GM19035 (cell line): ENCODE measurements around the gene CXCR3.

Experiments used
- ATAC-seq: cut with Tn5 transposase; IDR thresholded peaks from one replicate; pipeline ENCODE4 v1.9.1; 2021; ENCODE audit not compliant: unreplicated experiment

CXCR3 gene

DNA sequence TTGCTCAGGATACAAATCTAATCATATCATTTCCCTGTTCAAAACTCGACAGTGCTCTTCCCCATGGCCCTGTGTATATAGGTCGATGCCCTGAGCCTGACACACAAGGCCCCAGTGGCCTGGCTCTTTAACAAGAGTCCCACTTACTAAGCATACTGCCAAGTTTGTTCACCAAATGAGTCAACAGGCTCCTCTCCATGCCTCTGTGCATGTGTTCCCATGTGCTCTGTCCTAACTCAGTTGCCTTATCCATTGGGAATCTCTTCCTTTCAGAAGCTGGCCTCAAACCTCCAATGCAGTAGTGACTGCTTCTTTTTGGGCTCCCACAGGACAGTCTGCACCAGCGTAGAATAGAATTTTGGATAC lies 18.9 kb upstream of the CXCR3 start:
- ATAC-seq = no peak

DNA sequence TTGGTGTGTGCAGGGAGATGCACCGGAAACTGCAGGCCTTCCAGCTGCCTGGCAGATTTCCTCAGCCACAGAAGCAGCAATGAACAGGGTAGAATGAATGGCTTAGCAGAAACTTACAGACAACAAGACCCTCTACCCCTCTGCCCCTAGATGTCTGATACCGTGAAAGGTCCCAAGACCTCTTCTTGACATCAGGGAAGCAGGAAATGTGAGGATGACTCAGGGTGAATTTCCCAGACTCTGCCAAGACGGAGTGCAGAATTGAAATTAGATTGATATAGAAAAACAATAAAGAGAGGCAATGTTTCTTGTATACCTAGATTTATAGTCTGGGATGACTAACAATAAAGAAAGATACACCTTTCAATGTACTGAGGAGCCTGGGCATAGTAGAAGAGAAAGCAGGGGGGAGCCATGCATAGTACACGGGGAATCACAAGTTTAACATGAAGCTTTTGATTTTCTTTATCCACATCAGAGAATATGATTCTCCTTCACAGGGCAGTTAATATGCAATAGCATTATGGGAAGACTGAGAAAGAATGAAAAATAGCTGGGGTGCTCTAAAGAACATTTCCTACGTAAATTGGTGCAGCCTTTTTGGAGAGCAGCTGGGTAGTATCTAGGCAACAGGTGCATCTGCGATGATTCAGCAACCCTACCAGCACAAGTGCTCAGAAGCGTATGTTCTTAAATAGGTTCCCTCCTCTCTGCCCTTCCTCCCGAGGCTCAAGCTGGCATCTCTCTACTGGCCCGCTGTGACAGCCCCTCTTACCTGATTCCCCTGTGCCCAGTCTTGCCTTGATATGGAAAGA lies 18.3 kb upstream of the CXCR3 start:
- ATAC-seq = no peak

GRCh38 chrX:71634366-71634765 lies 16.1 kb upstream of the CXCR3 start:
- no peak for ATAC-seq

GRCh38 chrX:71632923-71633657 lies 14.8 kb upstream of the CXCR3 start:
- no peak for ATAC-seq

- ATAC-seq = peak; percentile 72
Observed at GRCh38 chrX:71629467-71629866, 11.2 kb upstream of the CXCR3 start.

GRCh38 chrX:71627588-71628404 lies 9.5 kb upstream of the CXCR3 start:
- no peak for ATAC-seq

- no peak for ATAC-seq
Observed at GRCh38 chrX:71626576-71626975, 8.3 kb upstream of the CXCR3 start.

DNA sequence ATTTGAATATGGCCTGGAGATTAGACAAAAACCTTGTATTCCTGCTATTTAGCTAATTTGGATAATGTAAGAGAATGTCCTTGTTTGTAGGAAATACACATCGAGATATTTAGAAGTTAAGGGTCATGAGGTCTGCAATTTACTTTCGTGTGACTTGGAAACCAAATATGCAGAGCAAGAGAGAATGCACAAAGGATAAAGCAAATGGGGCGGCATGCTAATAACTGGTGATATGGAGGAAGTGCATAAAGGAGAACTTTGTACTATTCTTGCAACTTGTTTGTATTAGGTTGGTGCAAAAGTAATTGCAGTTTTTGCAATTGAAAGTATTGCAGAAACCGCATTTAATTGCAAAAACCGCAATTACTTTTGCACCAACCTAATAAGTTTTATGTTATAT lies 7.2 kb upstream of the CXCR3 start:
- no peak for ATAC-seq

DNA sequence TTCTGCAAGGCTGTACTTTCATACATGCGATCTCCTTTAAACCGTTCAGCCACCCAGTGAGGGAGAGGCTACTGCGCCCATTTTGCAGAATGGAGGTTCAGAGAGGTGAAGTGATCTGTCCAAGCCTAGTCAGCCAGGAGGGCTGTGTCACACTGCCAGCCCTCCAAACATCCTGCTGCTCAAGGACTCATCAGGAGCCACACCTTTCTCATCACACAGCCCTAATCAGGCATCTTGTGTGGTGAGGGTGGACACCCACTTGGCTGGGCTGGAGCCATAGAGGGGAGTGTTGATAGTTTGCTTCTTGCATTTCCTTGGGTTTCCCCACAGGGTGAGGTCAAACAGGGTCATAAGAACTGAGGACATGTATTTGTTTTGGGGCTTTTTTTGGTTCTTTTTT lies 5.4 kb upstream of the CXCR3 start:
- peak; percentile 31 for ATAC-seq

DNA sequence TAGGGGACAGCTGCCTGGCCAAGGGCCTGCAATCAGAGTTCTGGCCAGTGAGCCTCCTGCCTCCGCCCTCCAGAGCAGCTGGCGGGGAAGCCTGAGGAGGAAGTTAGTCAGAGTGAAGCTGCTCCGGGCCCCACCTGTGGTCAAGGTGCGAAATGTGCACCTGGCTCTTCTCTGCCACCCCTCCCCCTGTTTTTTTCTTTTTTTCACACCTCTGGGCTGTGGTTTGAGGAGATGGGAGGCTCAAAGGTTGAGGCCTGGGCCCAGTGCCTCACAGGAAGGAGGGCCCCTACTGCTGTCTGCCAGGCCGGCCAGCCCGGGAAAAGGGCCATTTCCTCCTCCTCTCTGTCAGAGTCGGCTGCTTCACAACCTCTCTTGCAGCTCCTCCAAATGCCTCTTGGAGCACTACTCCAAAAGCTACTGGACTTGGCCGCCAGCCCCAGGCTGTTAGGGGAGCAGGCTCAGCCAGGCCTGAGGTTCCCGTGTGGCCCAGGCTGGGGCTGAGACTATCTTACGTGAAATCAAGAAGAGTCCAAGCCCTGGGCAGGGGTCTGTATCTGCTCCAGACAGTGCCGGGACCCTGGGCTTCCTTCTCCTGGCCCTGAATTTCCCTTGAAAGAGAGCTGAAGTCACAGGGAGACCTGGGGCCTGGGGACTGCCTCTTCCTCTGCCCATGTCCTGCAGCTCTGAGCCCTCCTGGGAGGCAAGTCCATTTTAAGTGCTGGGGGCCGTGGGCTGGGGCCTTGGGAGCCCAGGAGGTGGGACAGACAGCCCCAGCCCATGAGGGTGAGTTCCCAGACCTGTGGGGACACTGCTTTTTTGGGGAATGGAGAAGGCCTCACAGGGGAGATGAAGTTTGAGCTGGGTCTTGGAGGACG lies 4.5 kb upstream of the CXCR3 start:
- ATAC-seq = peak; percentile 73

DNA sequence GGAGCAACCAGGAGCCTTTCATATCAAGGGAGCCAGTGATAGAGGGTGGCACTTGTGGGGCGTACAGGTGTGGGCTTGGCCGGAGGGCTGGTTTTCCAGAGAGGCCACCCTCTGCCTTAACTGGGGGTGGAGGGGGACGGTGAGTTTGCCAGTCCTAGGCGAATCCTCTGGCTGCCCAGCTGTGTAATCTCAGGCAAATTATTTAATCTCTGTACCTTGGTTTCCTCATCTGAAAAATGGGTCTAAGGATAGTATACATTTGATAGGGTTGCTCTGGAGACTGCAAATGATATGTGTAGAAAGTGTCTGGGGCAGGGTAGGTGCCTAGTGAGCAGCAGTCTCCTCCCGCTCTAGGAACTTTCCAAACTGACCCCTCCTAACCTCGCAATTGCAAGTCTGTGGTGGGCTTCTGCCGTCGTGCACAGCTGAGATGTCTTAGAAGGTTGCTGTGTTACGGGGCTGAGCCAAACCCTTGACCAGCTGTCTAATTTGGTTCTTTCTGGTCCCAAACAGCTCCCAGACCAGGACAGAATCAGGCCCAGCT lies 3.8 kb upstream of the CXCR3 start:
- ATAC-seq = no peak

- no peak for ATAC-seq
Observed at GRCh38 chrX:71621603-71622002, 3.3 kb upstream of the CXCR3 start.

- no peak for ATAC-seq
Observed at GRCh38 chrX:71619986-71620385, 1.7 kb upstream of the CXCR3 start.

- no peak for ATAC-seq
Observed at GRCh38 chrX:71619193-71619592, 882 bp upstream of the CXCR3 start.

DNA sequence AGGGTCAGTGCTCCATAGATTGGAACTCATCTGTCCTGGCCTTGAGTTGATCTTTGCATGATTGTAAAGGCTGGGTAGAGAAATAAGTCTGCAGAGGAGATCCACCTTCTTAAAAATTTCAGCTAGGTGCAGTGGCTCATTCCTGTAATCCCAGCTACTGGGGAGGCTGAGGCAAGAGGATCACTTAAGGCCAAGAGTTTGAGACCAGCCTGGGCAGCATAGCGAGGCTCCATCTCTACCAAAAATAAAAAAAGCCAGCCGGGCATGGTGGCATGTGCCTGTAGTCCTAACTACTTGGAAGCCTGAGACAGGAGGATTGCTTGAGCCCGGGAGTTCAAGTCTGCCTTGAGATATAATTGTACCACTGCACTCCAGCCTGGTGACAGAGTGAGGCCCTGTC lies 476 bp upstream of the CXCR3 start:
- no peak for ATAC-seq

DNA sequence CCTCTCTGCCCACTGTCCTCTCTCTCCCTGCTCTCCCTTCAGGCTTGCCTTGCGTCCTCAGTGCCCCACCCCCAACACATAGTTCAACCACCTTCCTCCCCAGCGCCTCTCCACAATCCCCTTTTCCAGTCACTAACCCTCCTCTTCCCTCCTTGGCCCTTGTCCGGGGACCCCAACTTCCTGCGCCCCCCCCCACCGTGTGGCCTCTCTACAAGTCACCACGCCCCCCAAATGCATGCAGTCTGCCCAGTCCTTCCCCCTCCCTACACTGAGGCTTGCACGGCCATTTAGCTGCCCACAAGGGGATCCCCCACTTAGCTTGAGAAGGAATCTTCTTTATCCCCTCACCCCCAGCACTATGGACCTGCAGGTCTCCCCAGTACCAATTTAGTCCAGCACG lies 569 bp downstream of the CXCR3 start:
- no peak for ATAC-seq

DNA sequence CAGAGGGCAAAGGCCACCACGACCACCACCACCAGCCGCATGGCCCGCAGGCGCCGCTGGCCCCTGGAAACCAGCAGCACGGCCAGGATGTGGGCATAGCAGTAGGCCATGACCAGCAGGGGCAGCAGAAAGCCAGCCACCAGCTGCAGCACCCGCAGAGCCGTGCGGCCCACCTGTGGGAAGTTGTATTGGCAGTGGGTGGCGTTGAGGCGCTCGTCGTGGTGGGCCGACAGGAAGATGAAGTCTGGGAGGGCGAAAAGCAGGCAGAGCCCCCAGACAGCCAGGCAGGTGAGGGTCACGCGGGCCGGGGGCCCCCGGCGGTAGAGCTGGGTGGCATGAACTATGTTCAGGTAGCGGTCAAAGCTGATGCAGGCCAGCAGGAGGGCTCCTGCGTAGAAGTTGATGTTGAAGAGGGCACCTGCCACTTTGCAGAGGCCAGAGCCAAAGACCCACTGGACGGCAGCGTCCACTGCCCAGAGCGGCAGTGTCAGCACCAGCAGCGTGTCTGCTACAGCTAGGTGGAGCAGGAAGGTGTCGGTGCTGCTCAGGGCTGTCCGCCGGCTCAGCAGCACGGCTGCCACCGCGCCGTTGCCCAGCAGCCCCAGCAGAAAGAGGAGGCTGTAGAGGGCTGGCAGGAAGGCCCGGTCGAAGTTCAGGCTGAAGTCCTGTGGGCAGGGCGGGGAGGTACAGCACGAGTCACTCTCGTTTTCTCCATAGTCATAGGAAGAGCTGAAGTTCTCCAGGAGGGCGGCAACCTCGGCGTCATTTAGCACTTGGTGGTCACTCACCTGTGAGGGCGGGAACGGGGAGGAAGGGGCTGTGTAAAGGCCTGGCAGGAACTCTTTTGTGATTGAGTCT lies 1.4 kb downstream of the CXCR3 start:
- ATAC-seq = no peak

DNA sequence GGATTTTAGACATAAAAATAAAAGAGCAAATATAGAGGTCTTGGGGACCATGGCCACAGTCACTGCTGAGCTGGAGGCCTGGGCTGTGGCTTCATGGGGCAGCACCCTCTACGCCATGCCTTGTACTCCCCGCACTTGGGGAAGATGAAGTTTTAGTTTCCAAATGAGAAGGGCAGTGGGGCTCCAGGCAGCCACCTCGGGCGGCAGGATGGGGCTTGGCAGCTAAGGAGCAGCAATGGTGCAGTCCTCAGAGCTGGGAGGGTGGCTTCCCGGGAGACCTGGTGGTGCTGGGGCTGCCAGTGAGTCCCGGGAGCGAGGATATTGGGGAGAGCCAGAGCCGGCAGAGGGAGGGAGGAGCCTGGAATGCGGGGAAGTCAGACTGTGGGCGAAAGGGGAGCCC lies 2.4 kb downstream of the CXCR3 start:
- ATAC-seq = no peak

- no peak for ATAC-seq
Observed at GRCh38 chrX:71615056-71615455, 3.3 kb downstream of the CXCR3 start.

DNA sequence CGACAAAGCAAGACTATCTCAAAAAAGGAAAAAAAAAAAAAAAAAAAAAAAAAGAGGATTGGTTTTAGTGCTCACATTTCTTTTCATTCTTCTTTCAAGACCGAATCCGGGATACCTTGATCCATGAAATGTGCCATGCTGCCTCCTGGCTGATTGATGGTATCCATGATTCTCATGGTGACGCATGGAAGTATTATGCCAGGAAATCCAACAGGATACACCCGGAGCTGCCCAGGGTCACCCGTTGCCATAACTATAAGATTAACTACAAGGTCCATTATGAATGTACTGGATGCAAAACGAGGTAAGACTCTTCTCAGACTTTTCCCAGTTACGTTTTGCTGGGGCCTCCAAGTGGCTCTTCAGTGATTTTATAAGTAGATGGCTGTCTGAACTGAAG lies 6.1 kb downstream of the CXCR3 start:
- ATAC-seq = no peak
